Erythroblast (primary cell): Measurements from ENCODE around the gene ZFHX3.

Experiments
- GATA1 ChIP-seq: IDR thresholded peaks from 2 replicates; pipeline ENCODE4 v1.6.1; 2011; ENCODE audit warnings: low read depth, mild to moderate bottlenecking, control low read depth, low read length, moderate library complexity
- POLR2A ChIP-seq: IDR thresholded peaks from 2 replicates; pipeline ENCODE4 v1.6.1; 2011; ENCODE audit warnings: mild to moderate bottlenecking, low read length

DNA sequence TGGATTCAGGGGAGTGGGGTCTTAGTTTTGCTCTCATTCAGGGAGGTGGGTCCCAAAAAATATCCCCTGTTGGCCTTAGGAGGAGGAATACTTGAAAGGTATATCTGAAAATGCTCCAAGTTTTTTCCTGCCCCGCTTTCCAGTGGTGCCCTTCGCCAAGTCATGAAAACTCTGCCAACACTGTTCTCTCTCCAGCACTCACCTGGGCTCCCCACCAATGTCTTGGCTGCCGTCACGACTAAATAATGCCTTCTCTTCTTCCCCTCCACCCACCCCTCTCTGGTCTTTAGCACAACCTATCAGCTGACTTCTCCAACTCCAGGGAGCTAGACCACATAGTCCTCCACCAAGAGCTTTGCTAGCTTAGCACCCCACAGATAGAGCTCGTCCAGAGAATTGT is 30.6 kb downstream of the ZFHX3 start:
- no peak for TF ChIP-seq POLR2A
- TF ChIP-seq GATA1, result no peak
